Ovary (tissue), 9 donors: ENCODE data around the gene ZFPM1. TPM values are rescaled to one million over a fixed set of nuclear protein-coding genes. Genes with fewer than 3 reads are reported as not detected.

Experiments
- DNase-seq, 5 donors: peaks; one replicate each; pipeline ENCODE4 v3.0.0-alpha.2; 2019 to 2020
- H3K27ac ChIP-seq, 2 donors: fragments of 200-600 bp; one replicate each; pipeline versions ENCODE4 v1.5.1 to v1.8.0; 2019 to 2022
- H3K27me3 ChIP-seq: fragments of 200-600 bp; one replicate; pipeline ENCODE4 v1.8.0; 2022
- H3K36me3 ChIP-seq: fragments of 200-600 bp; sonication (generic); one replicate; pipeline ENCODE4 v1.5.1; 2019
- H3K4me1 ChIP-seq: one replicate; pipeline ENCODE4 v1.8.1; 2013; ENCODE audit warnings: mild to moderate bottlenecking, moderate library complexity; ENCODE audit not compliant: insufficient read depth
- H3K4me3 ChIP-seq: fragments of 200-600 bp; sonication (generic); one replicate; pipeline ENCODE4 v1.5.1; 2017
- H3K9me3 ChIP-seq, 2 donors: fragments of 200-600 bp in 1 of 2; sonication (generic) in 1 of 2; one replicate each; pipeline versions ENCODE4 v1.5.1 to v1.8.1; 2013 to 2019; ENCODE audit warnings: mild to moderate bottlenecking in 1 of 2, moderate library complexity in 1 of 2
- CTCF ChIP-seq, 3 donors: fragments of 450-650 bp in 2 of 3; fragments of 200-600 bp in 1 of 3; IDR thresholded peaks; one replicate each; pipeline versions ENCODE4 v1.5.1 to v1.8.0; 2016 to 2022; ENCODE audit warnings: antibody characterized with exemption in 3 of 3, mild to moderate bottlenecking in 1 of 3
- EP300 ChIP-seq: sonication (generic); formaldehyde crosslinking; IDR thresholded peaks from one replicate; pipeline ENCODE4 v1.6.1; 2017; ENCODE audit warnings: antibody characterized with exemption
- POLR2A ChIP-seq: fragments of 450-650 bp; IDR thresholded peaks from one replicate; pipeline ENCODE4 v1.6.1; 2017; ENCODE audit warnings: antibody characterized with exemption, mild to moderate bottlenecking, moderate library complexity
- WGBS, 3 donors: extraction: QIAGEN DNeasy Blood & Tissue Kit in 1 of 3; methylation state at CpG; one replicate each; pipeline versions ENCODE4 v1.1.5 to v1.1.7; 2013 to 2017; 5-methylcytosine and 5-hydroxymethylcytosine counted together
- intact Hi-C, 4 donors: fragments of 100-400 bp; cut with DNase I; formaldehyde crosslinking; loops; one replicate each; pipeline versions ENCODE4 v1.11.0 to v1.15.1; 2022 to 2023
- polyA plus RNA-seq, 2 donors: library from polyadenylated mRNA; stranded (reverse); fragments of 200-250 nt in 1 of 2; fragments of 350-450 nt in 1 of 2; fragmentation: Illumina TruSeq in 1 of 2; extraction: RNeasy Lipid Tissue Mini Kit (QIAGEN cat#74804) in 1 of 2; gene quantifications; one replicate each; pipeline ENCODE4 v1.2.3, GENCODE V29; 2013 to 2014
- total RNA-seq, 7 donors: library from RNA; depleted of rRNA in 2 of 7; stranded (reverse); fragments of >200 nt in 2 of 7; fragmentation: NEBNext Ultra II Directional in 3 of 7; extraction: Animal tissue kit (Norgen Biotek cat#: 25700) in 3 of 7; gene quantifications; one replicate each; pipeline versions ENCODE4 v1.1.0 to v1.2.4, GENCODE V29; 2016 to 2023
- donor health status: DM: no; HTN: no; CAD: no; lungs with moderate emphysema.
- donor health status: DM: no; HTN: no; CAD: no.
- donor health status: Bipolar disorder and iron deficiency.
- donor health status: DM: yes; HTN: yes; CAD: no.
- donor health status: DM: no; HTN: no; CAD: no.
- donor health status: DM: yes; HTN: yes; CAD: no.

ZFPM1 gene
- total and polyA plus RNA-seq, 9 donors, result 0.10 to 11.4 (median 3.5) TPM

DNA sequence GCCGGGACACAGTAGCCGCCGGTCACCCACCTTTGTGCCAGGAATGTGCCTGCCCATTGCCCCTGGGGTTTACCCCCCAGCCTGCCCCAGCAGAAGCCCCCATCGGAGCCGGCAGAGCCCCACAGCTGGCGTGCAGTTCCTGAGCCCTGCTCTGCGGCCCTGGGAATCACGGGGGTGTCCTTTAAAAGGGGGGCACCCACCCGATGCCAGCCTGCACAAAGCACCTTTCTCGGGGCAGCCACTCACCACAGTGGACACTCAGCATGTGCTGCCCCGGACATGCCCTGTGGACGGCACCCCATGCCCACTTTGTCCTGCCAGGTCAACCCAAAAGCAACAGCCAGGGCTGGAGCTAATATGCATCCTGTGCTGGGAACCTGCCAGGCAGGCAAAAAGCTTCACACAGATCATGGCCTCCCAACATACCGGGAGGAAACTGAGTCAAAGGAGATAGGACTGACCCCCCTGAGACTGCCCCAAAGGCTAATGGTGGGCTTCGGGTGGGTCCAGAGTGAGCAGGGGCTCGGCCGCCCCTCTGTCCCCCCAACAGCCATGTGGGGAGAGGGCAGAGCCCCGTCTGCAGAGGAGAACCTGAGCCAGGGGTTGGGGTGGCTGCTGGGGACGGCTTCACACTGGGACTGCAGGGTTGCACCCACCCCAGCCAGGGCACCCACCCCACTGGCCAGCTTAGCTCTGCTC lies 71.3 kb downstream of the ZFPM1 start:
- Histone ChIP-seq H3K9me3 (no peaks in the 10 kb centered on the region), H3K27me3 (no peaks in the 10 kb centered on the region), H3K27ac (peak overlapping the region in 1 of 2 donors; percentile 32), H3K36me3 (no peaks in the 10 kb centered on the region), H3K4me3 (no peak overlapping the region), H3K4me1 (peaks cover 11% of the 10 kb centered on the region)
- whole genome bisulfite sequencing, 3 donors, result 18 to 37% (median 32%) methylated on average over 18 of the region's 18 CpGs
- intact Hi-C loops, result no loop called here
- TF ChIP-seq CTCF (IDR thresholded peaks at IDR 0.05) (no peak), EP300 (no peak), POLR2A (no peak)
- DNase-seq, result peak in 1 of 5 donors; percentile 64

GRCh38 chr16:88524973-88525662 lies 72.0 kb downstream of the ZFPM1 start:
- Histone ChIP-seq H3K27ac (peak overlapping the region in 1 of 2 donors; percentile 32), H3K9me3 (no peaks in the 10 kb centered on the region), H3K36me3 (no peaks in the 10 kb centered on the region), H3K27me3 (no peaks in the 10 kb centered on the region), H3K4me1 (peaks cover 14% of the 10 kb centered on the region), H3K4me3 (no peak overlapping the region)
- DNase-seq, result peak in 1 of 5 donors; percentile 53
- intact Hi-C loops, result loop anchor here in 1 of 4 donors (5.0 kb wide), 1 partner anchor 83 kb away; no protein-coding TSS in a partner anchor
- TF ChIP-seq CTCF (IDR thresholded peaks at IDR 0.05) (no peak), EP300 (no peak), POLR2A (no peak)
- 29 to 47% (median 44%) methylated on average over 14 to 18 of the region's 18 CpGs for WGBS, 3 donors

DNA sequence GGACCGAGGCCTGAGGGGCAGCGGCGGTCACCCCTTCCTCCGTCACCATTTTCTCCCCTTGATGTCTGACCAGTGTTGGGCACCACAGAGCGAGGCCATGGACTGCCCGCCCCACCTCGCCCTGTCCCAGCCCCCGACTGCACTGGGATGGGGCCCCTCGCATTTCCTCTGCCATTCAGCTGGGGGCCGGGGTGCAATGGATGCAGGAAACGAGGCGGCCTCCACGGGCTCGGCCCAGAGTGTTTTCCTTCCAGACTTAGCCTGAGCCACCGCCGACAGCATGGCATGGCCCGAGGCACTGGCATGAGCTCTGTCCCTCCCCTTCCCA lies 72.5 kb downstream of the ZFPM1 start:
- Histone ChIP-seq H3K4me3 (no peak overlapping the region), H3K27ac (peak overlapping the region in 1 of 2 donors; percentile 32), H3K27me3 (no peaks in the 10 kb centered on the region), H3K9me3 (no peaks in the 10 kb centered on the region), H3K4me1 (peaks cover 14% of the 10 kb centered on the region), H3K36me3 (no peaks in the 10 kb centered on the region)
- TF ChIP-seq CTCF (IDR thresholded peaks at IDR 0.05), result no peak
- TF ChIP-seq EP300, result no peak
- TF ChIP-seq POLR2A, result no peak
- intact Hi-C loops, result loop anchor here in 1 of 4 donors (5.0 kb wide), 1 partner anchor 83 kb away; no protein-coding TSS in a partner anchor
- WGBS, 3 donors, result 42 to 62% (median 57%) methylated on average over 15 to 17 of the region's 17 CpGs
- no peak for DNase-seq

GRCh38 chr16:88526008-88526905 lies 73.2 kb downstream of the ZFPM1 start:
- H3K4me3 ChIP-seq, result no peak overlapping the region
- WGBS, 3 donors, result 61 to 70% (median 64%) methylated on average over 25 to 29 of the region's 29 CpGs
- H3K9me3 ChIP-seq, result no peaks in the 10 kb centered on the region
- no peaks in the 10 kb centered on the region for H3K27me3 ChIP-seq
- TF ChIP-seq POLR2A (no peak), EP300 (no peak), CTCF (IDR thresholded peaks at IDR 0.05) (no peak)
- H3K36me3 ChIP-seq, result no peaks in the 10 kb centered on the region
- intact Hi-C loops, result loop anchor here (2.0 to 5.0 kb wide), 3 partner anchors 81 to 84 kb away; no protein-coding TSS in a partner anchor
- H3K4me1 ChIP-seq, result peaks cover 15% of the 10 kb centered on the region
- H3K27ac ChIP-seq, result peak overlapping the region; percentile 2 to 32
- peak in 2 of 5 donors; percentile 57 to 58 for DNase-seq
